OCI-LY3 (cell line): ENCODE results near the gene CTNNB1.

Experiments used
- H2AFZ ChIP-seq: fragments of 200-600, 300-600 bp; shearing (Covaris generic); 2 replicates; pipeline ENCODE4 v1.6.0; 2014; ENCODE audit warnings: antibody characterized with exemption, low read depth, low read length
- H3K27ac ChIP-seq: fragments of 200-600, 300-600 bp; sonication (generic); 2 replicates; pipeline ENCODE4 v1.5.1; 2014; ENCODE audit warnings: mild to moderate bottlenecking, low read length, moderate library complexity, mixed read lengths
- H3K27me3 ChIP-seq: fragments of 200-600, 300-600 bp; sonication (generic); 2 replicates; pipeline ENCODE4 v1.6.1; 2014; ENCODE audit warnings: low read depth, low read length, mixed read lengths
- H3K36me3 ChIP-seq: fragments of 200-600, 300-600 bp; sonication (generic); replicated peaks from 2 replicates; pipeline ENCODE3; 2014; ENCODE audit warnings: low read depth, low read length, mixed read lengths
- H3K4me1 ChIP-seq: fragments of 300-600, 200-600 bp; sonication (generic); 2 replicates; pipeline ENCODE4 v1.6.1; 2014; ENCODE audit warnings: low read length, mixed read lengths
- H3K4me2 ChIP-seq: fragments of 200-600, 300-600 bp; sonication (generic); 2 replicates; pipeline ENCODE4 v1.6.1; 2014; ENCODE audit warnings: low read length, mixed read lengths
- H3K4me3 ChIP-seq: fragments of 300-600, 200-600 bp; sonication (generic); 2 replicates; pipeline ENCODE4 v1.5.1; 2014; ENCODE audit warnings: antibody characterized with exemption, mild to moderate bottlenecking, low read length, moderate library complexity
- H3K79me2 ChIP-seq: fragments of 300-600, 200-600 bp; shearing (Covaris generic); 2 replicates; pipeline ENCODE4 v1.6.1; 2014; ENCODE audit warnings: mild to moderate bottlenecking, low read length, mixed read lengths
- H3K9ac ChIP-seq: fragments of 300-600, 200-600 bp; shearing (Covaris generic); 2 replicates; pipeline ENCODE4 v1.6.0; 2014; ENCODE audit warnings: mild to moderate bottlenecking, low read length, moderate library complexity
- H3K9me3 ChIP-seq: fragments of 200-600, 300-600 bp; shearing (Covaris generic); 2 replicates; pipeline ENCODE4 v1.6.1; 2014; ENCODE audit warnings: low read length, mixed read lengths; ENCODE audit not compliant: insufficient read depth
- H4K20me1 ChIP-seq: fragments of 200-600, 300-600 bp; sonication (generic); 2 replicates; pipeline ENCODE4 v1.6.1; 2016; ENCODE audit warnings: low read length, mixed read lengths; ENCODE audit not compliant: insufficient read depth
- CTCF ChIP-seq: fragments of 200-600, 300-600 bp; sonication (generic); IDR thresholded peaks from 2 replicates; pipeline ENCODE4 v1.5.1; 2014; ENCODE audit warnings: antibody characterized with exemption, low read length, low read depth
- EZH2phosphoT487 ChIP-seq: fragments of 200-600 bp; shearing (Covaris generic); IDR thresholded peaks from 2 replicates; pipeline ENCODE4 v1.6.1; 2018; ENCODE audit warnings: antibody characterized with exemption, mixed run types, low read depth

CTNNB1 gene

GRCh38 chr3:41167722-41168497, 31.4 kb upstream of the CTNNB1 start:
- TF ChIP-seq EZH2phosphoT487 (no peak), CTCF (no peak)
- H3K36me3 ChIP-seq: no peaks in the 10 kb centered on the region
- no peaks in the 10 kb centered on the region for H3K4me1 ChIP-seq
- no peak overlapping the region for H3K4me2 ChIP-seq
- H3K27ac ChIP-seq: no peak overlapping the region
- H4K20me1 ChIP-seq: no peaks in the 10 kb centered on the region
- H3K9me3 ChIP-seq: no peaks in the 10 kb centered on the region
- no peaks in the 10 kb centered on the region for H3K79me2 ChIP-seq
- no peak overlapping the region for H2AFZ ChIP-seq
- peaks cover 13% of the 10 kb centered on the region; the same call in 1 of the 2 replicates for H3K27me3 ChIP-seq
- no peak overlapping the region for H3K4me3 ChIP-seq
- no peak overlapping the region for H3K9ac ChIP-seq

GRCh38 chr3:41169023-41169422, 30.3 kb upstream of the CTNNB1 start:
- H3K36me3 ChIP-seq: no peaks in the 10 kb centered on the region
- no peak overlapping the region for H2AFZ ChIP-seq
- no peak overlapping the region for H3K9ac ChIP-seq
- no peaks in the 10 kb centered on the region for H3K4me1 ChIP-seq
- no peaks in the 10 kb centered on the region for H3K79me2 ChIP-seq
- TF ChIP-seq EZH2phosphoT487 (no peak), CTCF (no peak)
- H3K27ac ChIP-seq: no peak overlapping the region
- H3K27me3 ChIP-seq: peaks cover 13% of the 10 kb centered on the region; the same call in 1 of the 2 replicates
- H3K9me3 ChIP-seq: no peaks in the 10 kb centered on the region
- H3K4me3 ChIP-seq: no peak overlapping the region
- no peak overlapping the region for H3K4me2 ChIP-seq
- no peaks in the 10 kb centered on the region for H4K20me1 ChIP-seq

- Histone ChIP-seq H3K9me3 (no peaks in the 10 kb centered on the region), H4K20me1 (no peaks in the 10 kb centered on the region), H3K27me3 (peaks cover 45% of the 10 kb centered on the region), H3K36me3 (no peaks in the 10 kb centered on the region), H3K27ac (no peak overlapping the region), H2AFZ (no peak overlapping the region), H3K4me3 (no peak overlapping the region), H3K9ac (no peak overlapping the region), H3K79me2 (no peaks in the 10 kb centered on the region), H3K4me2 (no peak overlapping the region), H3K4me1 (no peaks in the 10 kb centered on the region)
- no peak for TF ChIP-seq CTCF
- no peak for TF ChIP-seq EZH2phosphoT487
Measured at GRCh38 chr3:41173926-41174885, 25.1 kb upstream of the CTNNB1 start.

- no peaks in the 10 kb centered on the region for H4K20me1 ChIP-seq
- no peaks in the 10 kb centered on the region for H3K79me2 ChIP-seq
- H3K9ac ChIP-seq: no peak overlapping the region
- TF ChIP-seq CTCF (no peak), EZH2phosphoT487 (no peak)
- no peak overlapping the region for H3K27ac ChIP-seq
- H3K4me1 ChIP-seq: no peaks in the 10 kb centered on the region
- H2AFZ ChIP-seq: no peak overlapping the region
- no peak overlapping the region for H3K4me3 ChIP-seq
- H3K36me3 ChIP-seq: no peaks in the 10 kb centered on the region
- H3K27me3 ChIP-seq: peaks cover 49% of the 10 kb centered on the region
- no peak overlapping the region for H3K4me2 ChIP-seq
- H3K9me3 ChIP-seq: no peaks in the 10 kb centered on the region
Measured at GRCh38 chr3:41175365-41175764, 23.9 kb upstream of the CTNNB1 start.
